Neural progenitor cell (in vitro differentiated cells): ENCODE results near the gene SHROOM3. TPM values are rescaled to one million over a fixed set of nuclear protein-coding genes. Genes with fewer than 3 reads are reported as not detected.
A peak's percentile ranks its signal among the peaks of the same experiment; 100 is the strongest.

Source experiments
- DNase-seq: peaks from one replicate; pipeline ENCODE4 v3.0.0-alpha.2; 2016; ENCODE audit warnings: low spot score
- H2AFZ ChIP-seq: fragments of 200-600 bp; sonication (generic); replicated peaks from 2 replicates; pipeline ENCODE4 v1.6.1; 2016; ENCODE audit warnings: antibody characterized with exemption
- H3F3A ChIP-seq: fragments of 200-600 bp; sonication (generic); 2 replicates; pipeline ENCODE4 v1.6.1; 2016; ENCODE audit warnings: antibody characterized with exemption, low read depth
- H3K27ac ChIP-seq: fragments of 200-600 bp; sonication (generic); 2 replicates; pipeline ENCODE4 v1.5.1; 2016; ENCODE audit warnings: mild to moderate bottlenecking
- H3K27me3 ChIP-seq: fragments of 200-600 bp; sonication (generic); 2 replicates; pipeline ENCODE4 v1.6.1; 2016; ENCODE audit warnings: mild to moderate bottlenecking, moderate library complexity
- H3K36me3 ChIP-seq: fragments of 200-600 bp; sonication (generic); 2 replicates; pipeline ENCODE4 v1.5.1; 2016
- H3K4me1 ChIP-seq: fragments of 200-600 bp; sonication (generic); 2 replicates; pipeline ENCODE4 v1.6.1; 2016; ENCODE audit warnings: mixed run types
- H3K4me2 ChIP-seq: fragments of 200-600 bp; sonication (generic); 2 replicates; pipeline ENCODE4 v1.6.1; 2016
- H3K4me3 ChIP-seq: fragments of 200-600 bp; sonication (generic); 2 replicates; pipeline ENCODE4 v1.5.1; 2016
- H3K79me2 ChIP-seq: fragments of 200-600 bp; sonication (generic); 2 replicates; pipeline ENCODE4 v1.6.1; 2016; ENCODE audit warnings: low read depth
- H3K9ac ChIP-seq: fragments of 200-600 bp; sonication (generic); 2 replicates; pipeline ENCODE4 v1.6.1; 2016
- H3K9me3 ChIP-seq: fragments of 200-600 bp; sonication (generic); 2 replicates; pipeline ENCODE4 v1.5.1; 2016; ENCODE audit warnings: low read depth
- H4K20me1 ChIP-seq: fragments of 200-600 bp; sonication (generic); 2 replicates; pipeline ENCODE4 v1.6.1; 2016; ENCODE audit warnings: low read depth
- H3K27ac Mint-ChIP-seq: 3 replicates; pipeline ENCODE4 v1.8.0; 2021; ENCODE audit warnings: mixed read lengths
- H3K27me3 Mint-ChIP-seq: 2 replicates; pipeline ENCODE4 v1.8.0; 2022; ENCODE audit warnings: low read depth, mild to moderate bottlenecking, inconsistent platforms, moderate library complexity, mixed read lengths; ENCODE audit not compliant: insufficient read depth
- H3K36me3 Mint-ChIP-seq: 3 replicates; pipeline ENCODE4 v1.8.0; 2021; ENCODE audit warnings: mixed read lengths
- H3K4me1 Mint-ChIP-seq: 3 replicates; pipeline ENCODE4 v1.8.0; 2021; ENCODE audit warnings: mixed read lengths
- H3K4me3 Mint-ChIP-seq: 3 replicates; pipeline ENCODE4 v1.8.0; 2021; ENCODE audit warnings: mild to moderate bottlenecking, moderate library complexity, mixed read lengths
- H3K9me3 Mint-ChIP-seq: 3 replicates; pipeline ENCODE4 v1.8.0; 2020; ENCODE audit warnings: mixed read lengths
- CTCF ChIP-seq: fragments of 200-600 bp; sonication (generic); IDR thresholded peaks from 2 replicates; pipeline ENCODE4 v1.5.1; 2017; ENCODE audit warnings: antibody characterized with exemption, mild to moderate bottlenecking
- EZH2 ChIP-seq: fragments of 200-600 bp; sonication (generic); IDR thresholded peaks from 2 replicates; pipeline ENCODE4 v1.6.1; 2017; ENCODE audit warnings: antibody characterized with exemption, mild to moderate bottlenecking, moderate library complexity
- EZH2phosphoT487 ChIP-seq: fragments of 200-600 bp; sonication (generic); IDR thresholded peaks from 2 replicates; pipeline ENCODE4 v1.6.1; 2017; ENCODE audit warnings: antibody characterized with exemption
- total RNA-seq: library from RNA; depleted of rRNA; stranded (reverse); fragments of >200 nt; gene quantifications from 2 replicates; pipeline ENCODE4 v1.2.3, GENCODE V29; 2015; ENCODE audit warnings: low replicate concordance

Gene SHROOM3
- 36.6 and 52.7 TPM in 2 replicates for total RNA-seq

- peak within 1 kb of the TSS; percentile 93 for H3K4me2 ChIP-seq
- H3K79me2 ChIP-seq = peaks cover 53% of the 10 kb centered on the region
- H3K36me3 ChIP-seq = peaks cover 21% of the 10 kb centered on the region
- H3K4me1 ChIP-seq = peaks cover 50% of the 10 kb centered on the region
- Mint-ChIP-seq H3K9me3 (peaks cover 16% of the 10 kb centered on the region), H3K27me3 (peaks cover 2% of the 10 kb centered on the region), H3K36me3 (peaks cover 17% of the 10 kb centered on the region), H3K4me3 (peak within 1 kb of the TSS; percentile 91), H3K4me1 (peaks cover 47% of the 10 kb centered on the region), H3K27ac (peak within 1 kb of the TSS; percentile 99)
- DNase-seq = peak; percentile 61
- TF ChIP-seq EZH2 = no peak
- no peak for TF ChIP-seq CTCF
- no peak for TF ChIP-seq EZH2phosphoT487
- H2AFZ ChIP-seq = peak within 1 kb of the TSS; percentile 74
- H3K4me3 ChIP-seq = peak within 1 kb of the TSS; percentile 77
- peaks cover 61% of the 10 kb centered on the region for H3F3A ChIP-seq
- no peaks in the 10 kb centered on the region for H4K20me1 ChIP-seq
- H3K27me3 ChIP-seq = no peaks in the 10 kb centered on the region
- H3K9ac ChIP-seq = peak within 1 kb of the TSS; percentile 71
- H3K9me3 ChIP-seq = peaks cover 13% of the 10 kb centered on the region
- H3K27ac ChIP-seq = peak within 1 kb of the TSS; percentile 96
Measured at GRCh38 chr4:76434901-76435527, at the start of gene SHROOM3. Gene SHROOM3 (plus strand): TSS chr4:76435229. CDS start chr4:76436053, 824 bp downstream.

- Mint-ChIP-seq H3K27me3 (no peaks in the 10 kb centered on the region), H3K27ac (no peak overlapping the region), H3K4me1 (no peaks in the 10 kb centered on the region)
Measured at GRCh38 chr4:76385974-76386373, 49.1 kb upstream of the SHROOM3 start.

GRCh38 chr4:76386566-76387305 lies 48.3 kb upstream of the SHROOM3 start:
- Mint-ChIP-seq H3K9me3 (peaks cover 11% of the 10 kb centered on the region), H3K4me3 (no peak overlapping the region), H3K27ac (no peak overlapping the region), H3K4me1 (no peaks in the 10 kb centered on the region), H3K27me3 (no peaks in the 10 kb centered on the region), H3K36me3 (no peaks in the 10 kb centered on the region)
- H3K4me3 ChIP-seq = no peak overlapping the region
- H3F3A ChIP-seq = no peaks in the 10 kb centered on the region
- DNase-seq = no peak
- no peaks in the 10 kb centered on the region for H3K4me1 ChIP-seq
- H3K27ac ChIP-seq = no peak overlapping the region
- H3K36me3 ChIP-seq = no peaks in the 10 kb centered on the region
- H3K9me3 ChIP-seq = no peaks in the 10 kb centered on the region
- no peaks in the 10 kb centered on the region for H4K20me1 ChIP-seq
- no peaks in the 10 kb centered on the region for H3K79me2 ChIP-seq
- H2AFZ ChIP-seq = no peak overlapping the region
- H3K27me3 ChIP-seq = no peaks in the 10 kb centered on the region
- H3K9ac ChIP-seq = no peak overlapping the region
- TF ChIP-seq CTCF (no peak), EZH2 (no peak), EZH2phosphoT487 (no peak)
- H3K4me2 ChIP-seq = no peak overlapping the region

More at GRCh38 chr4:76385974-76386373, 49.1 kb upstream of the SHROOM3 start:
- TF ChIP-seq CTCF (no peak), EZH2phosphoT487 (no peak), EZH2 (no peak)
- Histone ChIP-seq H3K36me3 (no peaks in the 10 kb centered on the region), H4K20me1 (no peaks in the 10 kb centered on the region), H3K9ac (no peak overlapping the region), H3K79me2 (no peaks in the 10 kb centered on the region), H3F3A (no peaks in the 10 kb centered on the region), H3K4me1 (no peaks in the 10 kb centered on the region), H3K4me2 (no peak overlapping the region), H3K4me3 (no peak overlapping the region), H3K9me3 (no peaks in the 10 kb centered on the region), H3K27me3 (no peaks in the 10 kb centered on the region), H2AFZ (no peak overlapping the region), H3K27ac (no peak overlapping the region)
- Mint-ChIP-seq H3K9me3 (peaks cover 16% of the 10 kb centered on the region), H3K36me3 (no peaks in the 10 kb centered on the region), H3K4me3 (no peak overlapping the region)
- DNase-seq = no peak
